Measurements from ENCODE around the gene VCL.

The VCL gene

GRCh38 chr10:74063256-74063655 is 65.3 kb downstream of the VCL start:
- no peak for TF ChIP-seq Cebpa-rat (IDR thresholded peaks at IDR 0.05)
- Histone ChIP-seq H3K9me3 (peaks cover 13% of the 10 kb centered on the region; the same call in 1 of the 2 replicates), H4K20me1 (peaks cover 77% of the 10 kb centered on the region), H3K4me2 (no peak overlapping the region), H3K36me3 (peaks cover 72% of the 10 kb centered on the region), H3K4me1 (peaks cover 11% of the 10 kb centered on the region), H3K27ac (no peak overlapping the region), H3K4me3 (no peak overlapping the region), H3K27me3 (no peaks in the 10 kb centered on the region), H3K9ac (no peak overlapping the region)

- no peaks in the 10 kb centered on the region for H3K27me3 ChIP-seq
- H3K9ac ChIP-seq = no peak overlapping the region
- H3K4me1 ChIP-seq = no peaks in the 10 kb centered on the region
- H4K20me1 ChIP-seq = peaks cover 64% of the 10 kb centered on the region
- H3K4me2 ChIP-seq = no peak overlapping the region
- peaks cover 71% of the 10 kb centered on the region for H3K36me3 ChIP-seq
- H3K4me3 ChIP-seq = no peak overlapping the region
- H3K27ac ChIP-seq = no peak overlapping the region
- TF ChIP-seq Cebpa-rat (IDR thresholded peaks at IDR 0.05) = no peak
- H3K9me3 ChIP-seq = peaks cover 8% of the 10 kb centered on the region; the same call in 1 of the 2 replicates
Measured at GRCh38 chr10:74067373-74068352, 69.7 kb downstream of the VCL start.

DNA sequence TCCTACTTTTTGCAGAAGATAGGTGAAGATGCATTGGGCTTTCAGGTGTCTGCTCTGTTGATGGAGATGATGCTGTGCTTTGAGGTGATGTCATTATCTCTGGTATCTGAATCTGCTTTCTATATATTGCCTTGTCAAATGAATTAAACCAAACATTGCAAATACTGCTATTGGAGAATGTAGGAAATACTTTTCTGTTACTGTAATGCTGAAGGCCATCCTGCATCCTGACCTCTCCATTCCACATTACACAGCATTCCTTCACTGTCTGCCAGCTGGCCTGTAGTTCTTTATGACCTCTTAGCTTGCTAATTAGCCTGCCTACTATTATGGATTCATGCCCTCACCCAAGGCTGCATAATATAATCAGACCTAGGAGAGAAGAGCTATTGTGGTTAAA is 73.2 kb downstream of the VCL start:
- Histone ChIP-seq H3K9me3 (no peaks in the 10 kb centered on the region), H4K20me1 (peaks cover 39% of the 10 kb centered on the region), H3K27me3 (no peaks in the 10 kb centered on the region), H3K4me1 (no peaks in the 10 kb centered on the region), H3K27ac (no peak overlapping the region), H3K4me3 (no peak overlapping the region), H3K36me3 (peaks cover 76% of the 10 kb centered on the region), H3K4me2 (no peak overlapping the region), H3K9ac (no peak overlapping the region)
- TF ChIP-seq Cebpa-rat (IDR thresholded peaks at IDR 0.05) = no peak

- Histone ChIP-seq H3K36me3 (peaks cover 78% of the 10 kb centered on the region), H3K9ac (no peak overlapping the region), H3K27me3 (no peaks in the 10 kb centered on the region), H3K4me1 (peaks cover 6% of the 10 kb centered on the region), H3K4me3 (no peak overlapping the region), H3K4me2 (no peak overlapping the region), H3K9me3 (no peaks in the 10 kb centered on the region), H4K20me1 (peaks cover 38% of the 10 kb centered on the region), H3K27ac (no peak overlapping the region)
- no peak for TF ChIP-seq Cebpa-rat (IDR thresholded peaks at IDR 0.05)
Measured at GRCh38 chr10:74072503-74072902, 74.6 kb downstream of the VCL start.

GRCh38 chr10:74075906-74076305 is 78.0 kb downstream of the VCL start:
- Histone ChIP-seq H3K4me1 (peaks cover 35% of the 10 kb centered on the region), H3K9ac (no peak overlapping the region), H3K27ac (no peak overlapping the region), H3K36me3 (peaks cover 72% of the 10 kb centered on the region), H3K4me2 (no peak overlapping the region), H3K27me3 (no peaks in the 10 kb centered on the region), H3K4me3 (no peak overlapping the region), H3K9me3 (no peaks in the 10 kb centered on the region), H4K20me1 (peaks cover 5% of the 10 kb centered on the region)
- TF ChIP-seq Cebpa-rat (IDR thresholded peaks at IDR 0.05) = no peak

GRCh38 chr10:74076961-74077360 is 79.0 kb downstream of the VCL start:
- H3K27ac ChIP-seq = no peak overlapping the region
- no peak overlapping the region for H3K4me3 ChIP-seq
- no peaks in the 10 kb centered on the region for H3K9me3 ChIP-seq
- no peak overlapping the region for H3K9ac ChIP-seq
- peaks cover 63% of the 10 kb centered on the region for H3K36me3 ChIP-seq
- no peaks in the 10 kb centered on the region for H3K27me3 ChIP-seq
- TF ChIP-seq Cebpa-rat (IDR thresholded peaks at IDR 0.05) = no peak
- H4K20me1 ChIP-seq = peaks cover 16% of the 10 kb centered on the region
- H3K4me1 ChIP-seq = peaks cover 37% of the 10 kb centered on the region
- H3K4me2 ChIP-seq = no peak overlapping the region

DNA sequence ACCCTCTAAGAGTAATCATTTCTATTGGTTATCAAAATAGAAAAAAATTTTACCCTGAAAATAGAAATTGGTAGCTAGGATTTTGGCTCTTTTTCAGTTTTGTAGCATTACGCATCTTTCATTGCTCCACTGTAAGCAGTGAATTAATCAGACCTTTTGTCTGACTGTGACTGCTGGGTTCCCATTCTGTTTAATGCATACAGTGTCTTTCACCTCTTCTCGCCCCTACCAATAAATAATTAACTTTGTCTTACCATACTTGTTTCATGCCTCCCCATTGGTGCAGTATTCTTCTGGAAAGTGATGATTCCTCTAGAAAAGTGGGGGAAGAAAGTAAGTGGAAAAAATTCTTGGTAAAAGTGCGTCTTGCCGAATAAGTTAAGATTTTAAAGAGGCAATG is 79.5 kb downstream of the VCL start:
- Histone ChIP-seq H3K36me3 (peaks cover 63% of the 10 kb centered on the region), H3K27me3 (no peaks in the 10 kb centered on the region), H3K9me3 (no peaks in the 10 kb centered on the region), H3K4me1 (peaks cover 37% of the 10 kb centered on the region), H3K9ac (no peak overlapping the region), H4K20me1 (peaks cover 20% of the 10 kb centered on the region), H3K4me3 (no peak overlapping the region), H3K4me2 (no peak overlapping the region), H3K27ac (no peak overlapping the region)
- TF ChIP-seq Cebpa-rat (IDR thresholded peaks at IDR 0.05) = no peak

DNA sequence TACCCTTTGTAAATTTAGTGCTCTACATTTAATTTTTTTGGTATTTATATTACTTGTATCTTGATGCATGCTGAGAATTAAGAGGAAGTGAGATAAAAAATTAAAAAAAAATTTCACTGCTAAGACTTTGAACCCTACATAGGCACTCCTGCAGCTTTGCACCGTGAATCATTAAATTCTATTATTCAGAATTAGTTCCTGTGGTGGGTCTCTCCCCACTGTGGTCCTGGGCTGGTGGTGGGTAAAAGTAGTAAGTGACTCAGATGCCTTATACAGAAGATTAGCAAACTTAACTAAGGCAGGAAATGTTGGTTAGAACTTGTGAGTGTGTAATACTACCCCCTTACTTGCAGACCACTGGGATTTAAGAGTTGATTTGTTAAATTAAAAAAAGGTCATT is 80.1 kb downstream of the VCL start:
- Histone ChIP-seq H3K36me3 (peaks cover 63% of the 10 kb centered on the region), H3K27me3 (no peaks in the 10 kb centered on the region), H4K20me1 (peaks cover 21% of the 10 kb centered on the region), H3K4me1 (peaks cover 37% of the 10 kb centered on the region), H3K9me3 (no peaks in the 10 kb centered on the region), H3K4me3 (no peak overlapping the region), H3K27ac (no peak overlapping the region), H3K4me2 (peak overlapping the region; percentile 10; the same call in 1 of the 2 replicates), H3K9ac (no peak overlapping the region)
- TF ChIP-seq Cebpa-rat (IDR thresholded peaks at IDR 0.05) = no peak

DNA sequence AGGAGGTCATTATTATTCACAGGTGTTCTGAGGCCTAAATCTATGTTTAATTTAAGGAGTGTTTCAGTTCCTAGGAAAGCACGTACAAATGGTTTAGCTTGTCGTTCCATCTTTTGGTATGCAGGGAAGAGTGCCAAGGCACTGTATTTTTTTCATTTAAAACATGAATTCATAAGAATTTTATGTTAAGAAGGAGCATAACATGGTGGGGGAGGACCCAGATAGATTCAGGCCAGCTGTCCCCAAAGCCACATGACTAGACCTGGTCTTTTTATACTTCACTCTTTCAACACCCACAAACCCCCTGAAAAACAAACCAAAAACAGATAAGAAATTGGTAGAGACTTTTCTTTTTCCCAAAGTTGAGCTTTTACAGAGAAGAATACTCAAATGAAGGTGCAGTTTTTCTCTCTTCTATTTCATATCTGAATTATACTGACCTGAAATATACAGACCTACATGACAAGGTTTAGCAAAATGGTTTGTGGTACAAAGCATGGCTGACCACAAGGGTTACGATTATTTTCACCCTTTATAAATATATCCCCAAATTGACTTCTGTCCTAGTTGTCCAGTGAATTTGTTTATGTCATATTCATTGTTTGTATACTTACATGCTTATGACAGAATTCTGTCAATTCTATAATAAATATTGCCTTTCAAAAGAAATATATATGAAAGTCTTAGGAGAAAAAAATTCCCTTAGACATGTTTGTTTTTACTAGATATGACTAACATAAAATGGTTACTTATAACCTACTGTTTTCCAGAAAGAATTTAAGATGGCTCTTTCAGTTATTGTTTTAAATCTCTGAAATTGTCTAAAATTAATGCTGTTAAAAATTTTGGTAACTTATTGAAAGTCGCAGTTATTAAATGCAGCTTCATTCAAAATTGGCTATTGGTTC is 81.4 kb downstream of the VCL start:
- Histone ChIP-seq H3K4me1 (peaks cover 37% of the 10 kb centered on the region), H3K4me2 (peak overlapping the region; percentile 10; the same call in 1 of the 2 replicates), H3K9me3 (no peaks in the 10 kb centered on the region), H3K9ac (no peak overlapping the region), H3K36me3 (peaks cover 63% of the 10 kb centered on the region), H4K20me1 (peaks cover 21% of the 10 kb centered on the region), H3K27ac (no peak overlapping the region), H3K4me3 (no peak overlapping the region), H3K27me3 (no peaks in the 10 kb centered on the region)
- no peak for TF ChIP-seq Cebpa-rat (IDR thresholded peaks at IDR 0.05)

All from BLaER1 (cell line).